Stimulated activated naive CD8-positive, alpha-beta T cell treated with anti-CD3 and anti-CD28 coated beads, Interleukin-15, amount 100 ng/mL, for 72 hours (primary cell): ENCODE data around the gene HIPK1.

Source experiments
- ATAC-seq: fragments of 150-1000 bp; cut with Tn5 transposase; 2 replicates; pipeline ENCODE4 v1.10.0; 2021; ENCODE audit warnings: mild to moderate bottlenecking, moderate library complexity
- DNase-seq, 2 donors: peaks; one replicate each; pipeline ENCODE4 v3.0.0; 2021 to 2022
- H3K27ac Mint-ChIP-seq, 2 donors: one replicate each; pipeline ENCODE4 v1.8.0; 2022; ENCODE audit warnings: mild to moderate bottlenecking in 2 of 2, mixed read lengths in 2 of 2, moderate library complexity in 2 of 2
- H3K27me3 Mint-ChIP-seq: one replicate; pipeline ENCODE4 v1.8.0; 2022; ENCODE audit warnings: mixed read lengths
- H3K4me1 Mint-ChIP-seq: one replicate; pipeline ENCODE4 v1.8.0; 2022; ENCODE audit warnings: mild to moderate bottlenecking, mixed read lengths
- H3K4me3 Mint-ChIP-seq, 2 donors: one replicate each; pipeline ENCODE4 v1.8.0; 2022; ENCODE audit warnings: mild to moderate bottlenecking in 2 of 2, mixed read lengths in 2 of 2, moderate library complexity in 1 of 2
- H3K9me3 Mint-ChIP-seq, 2 donors: one replicate each; pipeline ENCODE4 v1.8.0; 2022; ENCODE audit warnings: mixed read lengths in 2 of 2

HIPK1 gene

DNA sequence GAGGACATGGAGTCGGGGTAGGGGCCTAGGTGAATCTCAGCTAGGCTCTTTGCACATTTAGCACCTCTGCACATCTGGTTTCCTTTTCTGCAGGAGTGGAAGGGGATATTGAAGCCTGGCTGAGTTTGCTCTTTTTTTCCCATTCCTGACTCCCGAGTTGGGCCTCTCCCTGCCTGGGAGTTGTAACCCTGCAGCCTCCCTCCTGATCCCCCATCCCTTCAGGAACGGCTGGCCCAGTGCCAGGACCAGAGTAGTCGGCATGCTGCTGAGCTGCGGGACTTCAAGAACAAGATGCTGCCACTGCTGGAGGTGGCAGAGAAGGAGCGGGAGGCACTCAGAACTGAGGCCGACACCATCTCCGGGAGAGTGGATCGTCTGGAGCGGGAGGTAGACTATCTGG is 51.0 kb downstream of the HIPK1 start:
- DNase-seq (no peak), ATAC-seq (no peak)
- Mint-ChIP-seq H3K27ac (no peak overlapping the region), H3K9me3 (no peaks in the 10 kb centered on the region), H3K27me3 (no peaks in the 10 kb centered on the region), H3K4me1 (peaks cover 50% of the 10 kb centered on the region), H3K4me3 (no peak overlapping the region)

DNA sequence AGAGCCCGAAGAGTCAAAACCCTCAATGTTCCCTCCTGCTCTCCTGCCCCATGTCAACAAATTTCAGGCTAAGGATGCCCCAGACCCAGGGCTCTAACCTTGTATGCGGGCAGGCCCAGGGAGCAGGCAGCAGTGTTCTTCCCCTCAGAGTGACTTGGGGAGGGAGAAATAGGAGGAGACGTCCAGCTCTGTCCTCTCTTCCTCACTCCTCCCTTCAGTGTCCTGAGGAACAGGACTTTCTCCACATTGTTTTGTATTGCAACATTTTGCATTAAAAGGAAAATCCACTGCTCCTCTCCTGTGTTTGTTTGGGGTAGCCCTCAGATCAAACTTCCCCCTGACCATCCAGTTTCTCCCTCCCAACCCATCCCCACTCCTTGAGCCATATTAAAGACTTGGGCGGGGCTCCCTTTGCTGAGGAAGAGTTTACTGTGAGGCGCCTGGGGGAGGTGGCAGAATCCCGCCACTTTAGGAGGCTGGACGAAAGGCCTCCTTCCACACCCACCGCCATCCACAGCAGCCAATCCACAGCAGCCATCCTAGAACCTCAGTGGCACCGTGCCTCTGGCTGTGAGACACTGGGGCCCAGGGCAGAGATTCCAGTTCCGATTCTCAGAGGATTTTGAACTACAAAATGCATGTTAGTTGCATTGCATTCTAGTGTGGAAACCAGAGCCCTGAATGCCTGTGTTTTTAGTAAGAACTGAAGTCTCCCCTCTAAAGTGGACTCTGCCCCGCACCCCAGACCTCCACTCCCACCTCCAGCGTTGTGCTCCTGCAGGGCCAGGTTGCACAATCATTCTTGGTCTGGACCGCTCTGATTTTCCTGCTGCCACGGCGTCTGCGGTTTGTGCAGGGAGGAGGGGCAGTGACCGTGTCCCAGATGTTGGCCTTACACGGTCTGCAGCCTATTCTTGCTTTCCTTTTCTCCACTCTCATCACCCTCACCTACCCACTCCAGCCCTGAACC is 53.1 kb downstream of the HIPK1 start:
- peak overlapping the region in 1 of 2 donors; percentile 57 for H3K27ac Mint-ChIP-seq
- no peak for DNase-seq
- H3K4me3 Mint-ChIP-seq, result no peak overlapping the region
- peaks cover 28% of the 10 kb centered on the region for H3K4me1 Mint-ChIP-seq
- peaks cover 0 to under 1% of the 10 kb centered on the region in 2 donors for H3K9me3 Mint-ChIP-seq
- ATAC-seq, result no peak
- no peaks in the 10 kb centered on the region for H3K27me3 Mint-ChIP-seq

DNA sequence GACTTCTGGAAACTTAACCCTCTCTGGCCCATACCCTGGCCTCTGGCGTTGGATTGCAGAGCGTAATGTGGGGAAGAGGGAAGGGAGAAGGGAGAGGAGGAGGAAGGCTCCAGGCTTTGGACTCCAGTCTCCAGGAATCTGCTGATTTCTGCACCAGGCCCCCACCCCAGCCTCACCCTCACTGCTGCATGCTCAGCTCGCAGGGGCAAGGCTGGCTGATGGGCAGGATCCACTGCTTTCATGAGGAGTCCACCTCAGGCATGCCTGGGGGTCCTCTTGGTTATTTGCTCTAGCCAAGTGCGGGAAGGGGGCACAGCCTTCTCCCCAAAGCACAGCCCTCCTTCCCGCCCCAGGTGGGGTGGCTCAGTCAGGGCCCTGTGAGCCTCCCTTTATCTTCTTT is 53.8 kb downstream of the HIPK1 start:
- Mint-ChIP-seq H3K27me3 (no peaks in the 10 kb centered on the region), H3K4me1 (peaks cover 21% of the 10 kb centered on the region), H3K9me3 (peaks cover 0 to 5% of the 10 kb centered on the region in 2 donors), H3K4me3 (no peak overlapping the region), H3K27ac (peak overlapping the region in 1 of 2 donors; percentile 57)
- DNase-seq (no peak), ATAC-seq (no peak)

DNA sequence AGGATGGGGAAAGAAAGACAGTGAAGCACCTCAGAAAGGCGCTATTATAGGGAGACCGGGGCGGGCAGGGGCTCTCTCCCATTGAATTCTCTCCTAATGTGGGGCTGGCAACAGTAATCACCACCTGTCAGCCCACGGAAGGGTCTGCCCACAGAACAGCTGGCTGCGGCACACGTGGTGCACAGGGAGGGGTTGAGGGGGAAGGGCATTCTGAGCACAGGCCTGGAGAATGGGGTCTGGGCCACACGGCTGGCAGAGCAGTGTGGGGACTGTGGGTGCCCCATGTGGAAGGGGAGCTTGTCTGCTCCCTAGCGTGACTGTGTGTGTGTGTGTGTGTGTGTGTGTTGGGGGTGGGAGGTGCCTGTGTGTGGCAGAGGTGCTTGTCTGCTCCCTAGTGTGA is 54.3 kb downstream of the HIPK1 start:
- Mint-ChIP-seq H3K9me3 (peaks cover 0 to 5% of the 10 kb centered on the region in 2 donors), H3K27ac (no peak overlapping the region), H3K4me1 (peaks cover 17% of the 10 kb centered on the region), H3K4me3 (no peak overlapping the region), H3K27me3 (no peaks in the 10 kb centered on the region)
- DNase-seq, result no peak
- no peak for ATAC-seq

DNA sequence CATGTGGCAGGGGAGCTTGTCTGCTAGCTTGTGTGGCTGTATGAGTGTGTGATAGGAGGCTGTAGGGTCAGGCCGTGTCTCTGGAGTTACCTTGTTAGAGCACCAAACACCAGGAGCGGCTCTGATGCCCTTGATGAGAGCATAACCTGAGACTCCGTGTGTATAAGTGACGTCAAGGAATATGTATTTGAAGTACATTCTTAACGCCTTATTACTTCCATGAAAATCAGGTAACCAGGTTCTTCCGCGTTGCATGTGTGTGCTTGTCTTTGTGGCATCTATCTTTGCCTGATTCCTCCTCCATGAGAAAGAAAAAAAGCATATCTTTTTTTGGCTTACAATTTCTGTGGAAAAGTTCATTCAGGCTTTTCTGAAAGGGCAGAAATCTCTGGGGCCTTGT is 54.7 kb downstream of the HIPK1 start:
- Mint-ChIP-seq H3K4me1 (peaks cover 13% of the 10 kb centered on the region), H3K27ac (no peak overlapping the region), H3K4me3 (no peak overlapping the region), H3K27me3 (no peaks in the 10 kb centered on the region), H3K9me3 (peaks cover 3 to 5% of the 10 kb centered on the region in 2 donors)
- no peak for DNase-seq
- no peak for ATAC-seq

DNA sequence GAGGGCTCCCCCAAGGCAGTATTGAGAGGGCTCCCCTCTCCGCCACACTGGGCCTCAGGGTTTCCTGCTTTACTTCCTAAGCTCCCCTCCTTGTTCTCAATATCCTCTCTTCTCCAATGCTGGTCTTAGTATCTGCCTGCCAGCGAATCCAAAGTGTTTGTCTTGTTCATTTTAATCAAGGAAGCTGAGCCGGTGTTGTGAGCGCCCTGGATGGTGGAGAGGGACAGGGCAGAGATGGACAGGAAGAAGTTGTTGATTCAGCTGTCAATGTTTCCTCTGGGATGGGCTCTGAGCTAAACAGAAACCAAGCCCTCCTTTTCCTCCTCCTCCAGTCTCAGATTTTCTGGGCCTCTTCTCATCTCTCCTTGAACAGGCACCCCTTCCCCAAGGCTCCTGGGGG is 55.6 kb downstream of the HIPK1 start:
- ATAC-seq (no peak), DNase-seq (no peak)
- H3K27ac Mint-ChIP-seq, result no peak overlapping the region
- H3K27me3 Mint-ChIP-seq, result no peaks in the 10 kb centered on the region
- H3K4me3 Mint-ChIP-seq, result no peak overlapping the region
- H3K9me3 Mint-ChIP-seq, result peaks cover 5 to 7% of the 10 kb centered on the region in 2 donors
- peaks cover 6% of the 10 kb centered on the region for H3K4me1 Mint-ChIP-seq

DNA sequence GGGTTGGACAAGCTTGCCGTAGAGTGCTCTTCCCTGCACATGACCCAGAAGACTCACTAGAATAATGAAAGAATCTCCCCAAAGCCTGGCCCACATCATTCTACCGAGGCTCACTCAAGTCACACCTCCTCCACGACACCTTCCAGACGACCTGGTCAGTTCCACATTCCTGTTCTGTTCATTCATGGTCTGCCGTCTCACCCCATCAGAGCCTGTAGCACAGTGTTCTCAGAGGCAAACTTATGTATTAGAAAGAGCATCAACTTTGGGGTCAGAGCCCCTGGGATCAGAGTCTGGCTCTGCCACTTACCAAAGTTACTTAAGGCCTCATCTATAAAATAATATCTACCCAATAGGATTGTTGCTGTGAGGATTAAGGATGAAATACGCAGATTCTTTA is 57.7 kb downstream of the HIPK1 start:
- ATAC-seq (no peak), DNase-seq (no peak)
- Mint-ChIP-seq H3K9me3 (peaks cover 5 to 7% of the 10 kb centered on the region in 2 donors), H3K27ac (no peak overlapping the region), H3K4me1 (peaks cover 6% of the 10 kb centered on the region), H3K4me3 (no peak overlapping the region), H3K27me3 (no peaks in the 10 kb centered on the region)

DNA sequence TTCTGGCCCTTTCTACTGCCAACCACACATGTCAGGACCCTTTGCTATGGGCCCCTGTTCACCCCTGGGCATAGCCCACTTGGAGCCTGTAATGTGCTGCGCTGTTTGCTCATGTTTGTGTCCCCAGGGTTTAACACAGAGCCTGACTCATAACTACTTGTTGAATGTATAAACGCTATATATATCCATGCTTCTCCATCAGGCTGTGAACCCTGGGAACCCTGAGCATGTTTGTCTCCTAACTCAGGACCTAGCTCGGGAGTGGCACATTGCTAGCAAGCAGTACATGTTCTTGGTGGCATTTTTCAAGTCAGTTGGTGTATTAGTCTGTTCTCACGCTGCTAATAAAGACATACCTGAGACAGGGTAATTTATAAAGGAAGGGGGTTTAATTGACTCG is 58.1 kb downstream of the HIPK1 start:
- H3K4me3 Mint-ChIP-seq, result no peak overlapping the region
- H3K27ac Mint-ChIP-seq, result no peak overlapping the region
- ATAC-seq, result no peak
- no peak for DNase-seq
- H3K4me1 Mint-ChIP-seq, result peaks cover 6% of the 10 kb centered on the region
- H3K27me3 Mint-ChIP-seq, result no peaks in the 10 kb centered on the region
- peaks cover 5 to 7% of the 10 kb centered on the region in 2 donors for H3K9me3 Mint-ChIP-seq

DNA sequence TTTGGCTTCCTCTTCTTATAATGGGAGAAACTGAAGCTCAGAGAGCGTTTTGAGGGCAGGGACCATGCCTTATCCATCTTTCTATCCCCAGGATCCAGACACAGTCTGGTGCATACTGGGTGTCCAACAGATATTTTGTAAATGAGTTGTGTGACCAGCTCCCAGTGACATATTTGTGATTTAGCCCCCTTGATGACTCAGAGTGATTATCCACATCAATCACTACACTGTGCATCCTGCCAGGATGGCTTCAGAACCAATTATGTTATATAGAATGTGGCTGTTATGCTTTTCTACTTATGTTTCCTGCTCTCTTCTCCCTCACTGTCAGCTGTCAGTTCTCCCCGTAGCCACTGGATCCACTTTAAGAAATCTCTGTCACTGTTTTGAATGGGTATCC is 61.4 kb downstream of the HIPK1 start:
- DNase-seq (no peak), ATAC-seq (no peak)
- H3K27me3 Mint-ChIP-seq, result no peaks in the 10 kb centered on the region
- peaks cover 20 to 24% of the 10 kb centered on the region in 2 donors for H3K9me3 Mint-ChIP-seq
- no peak overlapping the region for H3K27ac Mint-ChIP-seq
- H3K4me1 Mint-ChIP-seq, result no peaks in the 10 kb centered on the region
- no peak overlapping the region for H3K4me3 Mint-ChIP-seq

DNA sequence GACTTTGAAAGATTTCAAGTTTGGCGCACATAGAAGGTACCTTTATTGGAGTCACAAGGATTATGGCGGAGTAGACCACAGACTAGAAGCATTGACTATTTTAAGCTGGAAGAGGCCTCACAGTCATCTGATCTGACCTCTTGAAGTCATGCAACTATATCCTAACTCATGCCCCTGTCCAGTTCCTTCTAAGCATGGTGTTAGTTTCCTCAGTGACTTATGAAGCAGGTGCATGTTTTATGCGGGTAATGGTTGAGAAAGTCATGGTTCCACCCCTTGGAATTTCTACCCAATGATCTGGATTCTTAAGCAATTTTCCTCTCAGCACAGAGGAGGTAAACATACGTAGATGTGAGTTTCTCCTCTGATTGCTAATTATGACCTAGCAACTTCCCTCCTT is 61.8 kb downstream of the HIPK1 start:
- Mint-ChIP-seq H3K27me3 (no peaks in the 10 kb centered on the region), H3K9me3 (peaks cover 21 to 29% of the 10 kb centered on the region in 2 donors), H3K4me1 (no peaks in the 10 kb centered on the region), H3K27ac (no peak overlapping the region), H3K4me3 (no peak overlapping the region)
- no peak for ATAC-seq
- DNase-seq, result no peak

DNA sequence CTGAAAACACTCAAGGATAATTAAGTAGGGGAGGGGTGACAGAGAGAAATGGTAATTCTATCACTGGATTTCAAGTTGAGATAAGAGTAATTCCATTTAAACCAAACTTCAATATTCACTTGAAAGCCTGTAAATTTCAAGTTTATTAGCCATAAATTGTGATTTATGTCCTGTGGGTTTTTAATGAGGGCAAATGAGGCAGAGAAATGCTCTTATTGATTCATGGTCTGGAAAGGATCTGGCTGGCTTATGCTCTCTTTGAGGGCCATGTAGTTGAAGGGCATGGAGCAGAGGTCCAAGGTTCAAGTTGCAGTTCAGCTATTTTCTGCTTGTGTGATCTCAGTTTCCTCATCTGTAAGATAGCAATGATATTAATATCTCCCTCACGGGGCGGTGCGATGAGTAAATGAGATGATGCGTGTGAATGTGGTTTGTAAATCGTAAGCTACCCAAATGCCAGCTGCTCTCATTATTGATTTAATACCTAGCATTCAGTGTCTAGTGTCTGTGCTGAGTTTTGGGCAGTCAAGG is 62.4 kb downstream of the HIPK1 start:
- H3K4me1 Mint-ChIP-seq, result no peaks in the 10 kb centered on the region
- H3K27ac Mint-ChIP-seq, result no peak overlapping the region
- H3K4me3 Mint-ChIP-seq, result no peak overlapping the region
- ATAC-seq, result no peak
- H3K9me3 Mint-ChIP-seq, result peaks cover 21 to 30% of the 10 kb centered on the region in 2 donors
- DNase-seq, result no peak
- H3K27me3 Mint-ChIP-seq, result no peaks in the 10 kb centered on the region

DNA sequence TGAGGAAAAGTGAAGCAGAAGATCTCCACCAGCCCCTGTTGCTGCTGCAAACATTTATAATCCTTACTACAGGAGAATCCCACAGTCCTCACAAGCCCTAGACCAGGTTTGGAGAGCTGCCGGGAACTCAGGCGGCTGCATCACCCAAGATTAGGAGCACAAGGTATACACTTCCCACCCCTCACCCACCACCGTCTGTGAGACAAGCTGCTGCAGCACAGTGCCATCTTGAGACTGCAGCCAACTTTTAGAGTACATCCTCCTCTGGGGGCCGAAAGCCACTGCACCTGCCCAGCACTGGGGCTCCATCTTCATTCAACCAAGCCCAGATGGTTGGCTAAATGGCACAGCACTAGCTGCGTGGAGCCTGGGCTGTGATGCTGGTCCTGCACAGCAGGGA is 63.9 kb downstream of the HIPK1 start:
- H3K27ac Mint-ChIP-seq, result no peak overlapping the region
- H3K4me1 Mint-ChIP-seq, result peaks cover 1% of the 10 kb centered on the region
- H3K9me3 Mint-ChIP-seq, result peaks cover 16 to 30% of the 10 kb centered on the region in 2 donors
- no peak for DNase-seq
- no peak for ATAC-seq
- no peak overlapping the region for H3K4me3 Mint-ChIP-seq
- peaks cover 3% of the 10 kb centered on the region for H3K27me3 Mint-ChIP-seq

DNA sequence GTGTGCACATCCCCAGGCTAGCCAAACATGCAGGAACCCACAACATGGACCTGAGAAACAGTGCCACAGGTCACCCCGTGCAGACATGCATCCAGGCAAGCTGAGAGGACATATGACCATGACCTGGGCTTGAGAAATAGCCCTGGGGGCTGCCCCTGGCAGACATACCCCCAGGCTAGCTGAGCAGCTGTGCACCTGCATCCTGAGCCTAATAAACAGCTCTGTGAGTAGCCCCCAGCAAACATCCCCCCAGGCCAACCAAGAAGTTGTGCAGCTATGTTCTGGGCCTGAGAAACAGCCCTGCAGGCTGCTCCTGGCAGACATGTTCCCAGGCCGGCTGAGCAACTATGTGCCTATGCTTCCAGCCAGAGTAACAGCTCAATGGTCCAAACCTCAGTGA is 64.6 kb downstream of the HIPK1 start:
- peaks cover 5% of the 10 kb centered on the region for H3K4me1 Mint-ChIP-seq
- peaks cover 8% of the 10 kb centered on the region for H3K27me3 Mint-ChIP-seq
- H3K27ac Mint-ChIP-seq, result no peak overlapping the region
- H3K9me3 Mint-ChIP-seq, result peaks cover 16 to 28% of the 10 kb centered on the region in 2 donors
- ATAC-seq (no peak), DNase-seq (no peak)
- no peak overlapping the region for H3K4me3 Mint-ChIP-seq

DNA sequence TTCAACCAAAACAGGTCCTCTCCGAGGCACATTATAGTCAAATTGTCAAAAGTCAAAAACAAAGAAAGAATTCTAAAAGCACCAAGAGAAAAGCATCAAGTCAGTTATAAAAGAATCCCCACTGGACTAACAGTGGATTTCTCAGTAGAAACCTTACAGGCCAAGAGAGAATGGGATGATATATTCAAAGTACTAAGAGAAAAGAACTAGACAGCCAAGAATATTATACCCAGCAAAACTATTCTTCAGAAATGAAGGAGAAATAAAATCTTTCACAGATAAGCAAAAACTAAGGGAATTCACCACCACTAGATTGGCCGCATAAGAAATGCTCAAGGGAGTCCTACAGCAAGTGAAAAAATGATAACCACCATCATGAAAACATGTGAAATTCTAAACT is 66.3 kb downstream of the HIPK1 start:
- peaks cover 8% of the 10 kb centered on the region for H3K27me3 Mint-ChIP-seq
- peaks cover 5% of the 10 kb centered on the region for H3K4me1 Mint-ChIP-seq
- H3K9me3 Mint-ChIP-seq, result peaks cover 16 to 23% of the 10 kb centered on the region in 2 donors
- no peak for DNase-seq
- H3K27ac Mint-ChIP-seq, result no peak overlapping the region
- ATAC-seq, result no peak
- no peak overlapping the region for H3K4me3 Mint-ChIP-seq

DNA sequence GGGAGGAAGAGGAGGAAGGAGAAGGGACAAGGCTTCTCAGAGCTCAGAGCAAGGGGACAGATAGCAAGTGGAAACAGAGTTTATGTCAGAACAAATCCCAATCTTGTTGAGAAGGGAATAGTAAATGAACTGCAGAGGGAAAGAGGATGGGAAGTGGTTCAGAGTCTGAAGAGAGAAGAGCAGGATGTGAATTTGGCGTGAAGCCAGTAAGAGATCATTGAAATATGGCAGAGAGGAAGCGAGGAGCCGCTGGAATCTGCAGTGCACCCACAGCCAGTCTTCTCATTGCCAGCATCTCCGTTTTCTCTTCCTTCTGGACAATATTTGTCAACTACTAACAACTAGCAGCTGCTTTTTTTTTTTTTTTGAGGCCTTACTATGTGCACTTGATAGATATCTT is 69.2 kb downstream of the HIPK1 start:
- DNase-seq (no peak), ATAC-seq (no peak)
- Mint-ChIP-seq H3K27me3 (peaks cover 8% of the 10 kb centered on the region), H3K27ac (no peak overlapping the region), H3K4me3 (no peak overlapping the region), H3K4me1 (peaks cover 5% of the 10 kb centered on the region), H3K9me3 (peaks cover 16 to 23% of the 10 kb centered on the region in 2 donors)

DNA sequence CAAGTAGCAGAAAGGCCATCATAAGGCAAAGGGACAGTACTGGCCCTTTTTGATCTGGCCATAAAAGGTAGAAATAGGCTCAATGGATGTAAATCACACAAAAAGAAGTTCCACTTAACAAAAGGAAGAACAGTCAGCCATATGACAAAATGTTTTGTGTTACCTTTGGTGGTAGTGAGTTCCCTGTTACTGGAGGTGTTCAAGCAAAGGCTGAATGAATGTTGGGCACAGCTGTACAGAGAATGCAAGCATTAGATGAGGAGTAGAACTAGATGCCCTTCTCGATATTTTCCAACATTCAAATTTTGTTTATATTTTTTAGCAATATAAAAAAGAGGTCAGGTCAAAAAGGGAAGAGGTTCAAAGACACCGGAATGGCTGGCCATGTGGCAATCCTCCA is 70.1 kb downstream of the HIPK1 start:
- Mint-ChIP-seq H3K27me3 (peaks cover 11% of the 10 kb centered on the region), H3K9me3 (peaks cover 13 to 18% of the 10 kb centered on the region in 2 donors), H3K27ac (peak overlapping the region in 1 of 2 donors; percentile 55), H3K4me3 (no peak overlapping the region), H3K4me1 (peaks cover 5% of the 10 kb centered on the region)
- no peak for ATAC-seq
- DNase-seq, result no peak
